HG03432 (cell line): ENCODE results near the gene DSCAML1.
"Not testable (repeated sequence)": the region's sequence is repeated elsewhere in the genome, so short reads cannot be mapped to it uniquely, and the experiment has no call there.

Experiments used
- ATAC-seq: cut with Tn5 transposase; IDR thresholded peaks from one replicate; pipeline ENCODE4 v1.9.1; 2021; ENCODE audit warnings: mild to moderate bottlenecking, moderate library complexity; ENCODE audit not compliant: unreplicated experiment

The DSCAML1 gene

DNA sequence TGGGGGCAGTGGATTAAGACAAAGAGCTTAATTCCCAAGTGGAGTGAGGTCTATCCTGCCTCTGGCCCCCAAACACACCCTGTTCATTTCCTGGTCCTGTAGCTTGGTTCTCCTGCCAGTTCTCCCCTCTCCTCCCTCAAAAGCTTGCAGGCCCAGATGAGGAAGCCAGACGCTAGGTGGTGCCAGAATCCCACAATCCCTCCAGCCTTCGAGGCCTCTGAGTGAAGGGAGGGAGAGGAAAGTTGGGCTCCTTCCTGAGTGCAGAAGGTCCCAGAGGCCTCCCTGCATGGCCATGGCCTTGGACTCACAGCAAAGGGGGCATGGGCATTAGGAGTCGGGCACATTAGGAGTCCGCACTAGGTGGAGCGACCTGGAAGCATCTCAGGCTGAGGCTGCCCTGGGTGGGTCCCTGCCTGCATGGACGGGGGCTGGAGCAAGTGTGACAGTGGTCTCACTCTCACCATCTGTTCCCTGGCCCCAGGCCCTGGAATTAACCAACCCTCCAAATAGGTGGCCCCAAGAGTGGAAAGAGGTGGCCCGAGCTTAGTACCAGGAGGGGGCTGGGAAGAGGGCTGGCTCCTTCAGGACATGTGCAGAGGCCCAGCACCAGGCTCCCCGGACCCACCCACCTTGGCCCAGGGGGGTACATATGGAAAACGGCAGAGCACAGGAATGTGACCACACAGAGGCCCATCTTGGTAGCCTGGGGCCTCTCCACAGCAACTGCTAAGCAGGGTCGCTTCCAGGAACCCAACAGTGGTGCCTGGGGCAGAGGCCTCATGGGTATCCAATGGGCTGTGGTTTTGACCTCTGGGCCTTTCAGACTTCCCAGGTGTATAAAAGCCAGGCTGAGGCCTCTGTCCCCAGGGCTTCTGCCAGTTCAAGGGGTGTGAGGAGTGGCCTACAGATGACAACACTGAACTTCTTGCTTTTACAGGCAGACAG, 22.4 kb upstream of the DSCAML1 start:
- no peak for ATAC-seq

- ATAC-seq, result peak; percentile 18
These were observed 21.2 kb upstream of the DSCAML1 start for GRCh38 chr11:117818041-117818873.

DNA sequence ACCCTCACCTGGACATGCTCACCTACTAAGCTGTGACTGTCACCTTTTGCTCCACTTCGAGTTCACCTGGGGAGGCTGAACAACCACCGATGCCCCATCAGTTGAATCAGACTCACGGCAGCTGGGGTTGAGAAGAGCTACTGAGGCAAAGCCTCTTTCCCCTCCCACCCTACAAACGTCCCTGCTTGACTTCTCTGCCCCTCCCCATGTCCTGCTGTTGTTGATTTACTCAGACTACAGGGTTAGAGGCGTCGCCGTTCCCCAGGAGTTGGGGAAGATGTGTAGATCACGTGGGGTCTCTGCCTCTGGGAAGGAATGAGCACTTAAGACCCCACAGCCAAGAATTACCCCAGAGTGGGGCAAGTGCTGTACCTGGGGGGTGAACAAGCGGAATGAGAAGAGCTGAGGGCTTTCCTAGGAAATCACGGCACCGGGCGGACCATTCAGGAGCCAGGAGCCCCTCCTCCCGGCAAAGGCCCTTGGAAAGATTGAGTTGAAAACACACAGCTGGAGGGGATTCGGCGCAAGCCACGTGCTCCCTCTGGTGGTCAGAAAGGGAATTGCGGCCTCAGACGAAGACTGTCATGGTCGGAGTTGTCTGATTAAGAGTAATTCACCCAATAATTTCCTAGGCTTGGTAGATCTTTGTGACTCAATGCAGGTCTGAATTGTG, 20.5 kb upstream of the DSCAML1 start:
- ATAC-seq, result peak; percentile 26

- no peak for ATAC-seq
These were observed 19.9 kb upstream of the DSCAML1 start for GRCh38 chr11:117816846-117817367.

- no peak for ATAC-seq
These were observed 19.2 kb upstream of the DSCAML1 start for GRCh38 chr11:117816151-117816741.

- peak; percentile 63 for ATAC-seq
These were observed 18.3 kb upstream of the DSCAML1 start for GRCh38 chr11:117815262-117815803.

GRCh38 chr11:117814766-117815261, 17.8 kb upstream of the DSCAML1 start:
- ATAC-seq, result peak; percentile 41

DNA sequence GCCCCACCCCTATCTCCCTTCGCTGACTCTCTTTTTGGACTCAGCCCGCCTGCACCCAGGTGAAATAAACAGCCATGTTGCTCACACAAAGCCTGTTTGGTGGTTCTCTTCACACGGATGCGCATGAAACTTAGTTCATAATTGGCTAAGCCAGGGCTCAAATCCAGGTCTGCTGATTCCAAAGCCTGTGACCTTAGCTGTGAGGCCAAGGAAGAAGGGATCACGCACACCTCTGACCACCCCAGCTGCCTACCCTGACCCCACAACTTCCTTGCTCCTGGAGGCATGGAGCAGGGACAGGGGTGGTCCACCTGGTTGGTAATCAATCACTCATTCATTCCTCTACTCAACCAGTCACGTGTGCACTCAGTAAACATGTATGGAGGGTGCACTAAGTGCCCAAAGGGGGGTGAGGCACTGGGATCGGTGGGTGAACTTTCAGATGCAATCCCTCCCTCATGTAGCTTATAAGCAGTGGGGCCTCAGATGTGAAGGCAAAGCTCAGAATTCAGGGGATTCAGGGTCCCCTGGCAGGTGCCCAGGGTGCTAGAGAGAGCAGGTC, 17.3 kb upstream of the DSCAML1 start:
- ATAC-seq, result peak; percentile 0

DNA sequence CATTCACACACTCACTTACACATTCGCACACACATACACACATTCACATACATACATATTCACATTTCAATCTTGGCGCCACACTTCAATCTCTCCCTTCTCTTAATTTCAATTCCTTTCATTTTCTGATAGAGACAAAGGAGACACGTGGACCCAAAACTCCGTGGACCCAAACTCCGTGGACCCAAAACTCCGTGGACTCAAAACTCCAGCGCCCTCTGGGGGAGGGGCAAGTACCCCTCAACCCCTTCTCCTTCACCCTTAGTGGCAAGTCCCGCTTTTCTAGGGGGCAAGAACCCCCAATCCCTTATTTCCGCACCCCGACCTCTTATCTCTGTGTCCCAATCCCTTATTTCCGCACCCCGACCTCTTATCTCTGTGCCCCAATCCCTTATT, 13.0 kb upstream of the DSCAML1 start:
- ATAC-seq, result not testable (repeated sequence)

DNA sequence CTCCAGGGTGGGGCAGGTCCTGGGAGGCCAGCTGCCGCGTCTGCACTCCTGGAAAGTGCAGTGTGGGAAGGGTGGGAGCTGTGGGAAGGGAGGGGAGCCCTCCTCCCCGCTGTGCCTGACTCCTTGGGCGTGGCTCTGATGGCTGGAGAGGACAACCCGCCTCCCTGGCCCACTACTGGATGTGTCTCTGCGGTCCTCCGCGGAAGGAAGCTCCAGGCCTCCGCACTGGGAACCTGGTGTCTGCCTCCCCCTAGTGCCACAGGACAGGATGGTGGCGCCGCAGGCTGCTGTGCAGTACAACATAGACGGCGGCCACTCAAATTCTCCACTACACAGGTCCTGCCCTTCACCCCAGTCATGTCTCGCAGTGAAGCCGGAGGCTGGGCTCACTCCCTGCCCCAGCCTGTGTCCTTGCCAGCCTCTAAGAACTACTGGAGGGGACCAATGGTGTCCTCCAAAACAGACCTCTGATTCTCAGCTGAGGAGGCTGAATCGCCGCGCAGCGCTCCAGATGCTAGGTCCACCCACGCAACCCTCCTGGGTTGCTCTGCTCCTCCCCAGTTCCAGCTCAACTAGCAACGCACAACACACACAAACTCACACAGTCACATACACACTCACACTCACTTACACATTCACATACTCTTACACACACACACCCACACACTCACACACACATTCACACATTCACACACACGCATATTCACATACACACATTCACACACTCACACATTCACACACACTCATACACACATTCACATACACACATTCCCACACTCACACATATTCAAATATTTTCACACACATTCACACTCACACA, 12.4 kb upstream of the DSCAML1 start:
- ATAC-seq, result peak; percentile 47

DNA sequence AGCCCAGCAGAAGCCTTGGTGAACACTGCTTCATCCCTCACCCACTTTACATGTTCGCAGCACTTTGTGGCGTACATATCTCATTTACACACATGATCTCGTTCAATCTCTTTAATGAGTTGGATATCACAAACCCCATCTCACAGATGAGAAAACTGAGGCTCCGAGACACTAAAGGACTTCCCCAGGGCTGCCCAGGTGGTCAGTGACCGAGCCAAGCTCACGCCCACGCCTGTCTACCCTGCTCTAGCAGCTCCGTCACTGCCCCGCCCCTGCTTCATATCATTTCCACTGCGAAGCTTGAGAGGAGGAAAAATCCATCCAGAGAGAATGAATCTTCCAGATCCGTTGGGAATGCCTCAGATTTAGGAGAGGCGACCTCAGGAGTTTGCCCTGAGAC, 11.8 kb upstream of the DSCAML1 start:
- no peak for ATAC-seq

- no peak for ATAC-seq
These were observed 10.7 kb upstream of the DSCAML1 start for GRCh38 chr11:117807482-117808327.

DNA sequence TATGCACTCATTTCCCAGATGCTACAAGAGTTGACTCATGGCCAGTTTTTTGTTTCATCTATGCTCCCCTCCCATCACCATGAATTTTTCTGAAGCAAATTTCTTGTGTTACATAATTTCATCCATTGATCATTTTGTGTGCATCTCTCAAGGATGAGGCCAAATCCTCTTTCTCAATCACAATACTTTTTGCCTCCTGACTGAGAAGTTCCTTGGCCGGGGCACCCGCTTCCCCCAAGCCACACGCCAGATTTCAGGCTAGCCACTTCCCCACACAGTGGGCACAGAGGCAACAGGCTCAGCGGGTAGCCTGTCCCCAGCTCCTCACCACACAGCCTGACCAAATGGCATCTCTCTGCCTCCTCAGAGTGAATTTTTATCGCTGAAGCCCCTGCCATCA, 9.8 kb upstream of the DSCAML1 start:
- no peak for ATAC-seq

GRCh38 chr11:117805045-117805444, 8.0 kb upstream of the DSCAML1 start:
- ATAC-seq, result no peak

- no peak for ATAC-seq
These were observed 6.9 kb upstream of the DSCAML1 start for GRCh38 chr11:117803896-117804295.

DNA sequence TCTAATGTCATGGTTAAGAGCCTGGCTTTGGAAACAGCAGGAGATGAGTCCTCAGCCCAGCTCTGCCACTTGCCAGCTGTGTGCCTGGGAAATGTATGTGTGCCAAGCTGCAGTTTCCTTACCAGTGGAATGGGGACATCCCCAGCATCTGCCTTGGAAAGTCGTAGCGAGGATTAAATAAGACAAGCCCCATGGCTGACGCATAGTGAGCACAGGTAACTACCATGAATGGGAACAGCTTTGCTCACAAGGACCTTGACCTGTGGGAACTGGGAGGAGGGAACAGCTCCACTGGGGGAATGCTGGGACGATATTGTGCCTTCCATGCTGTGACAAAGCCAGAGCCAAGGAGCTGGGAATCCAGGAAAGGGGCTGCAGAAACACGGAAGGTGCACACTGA, 2.6 kb upstream of the DSCAML1 start:
- no peak for ATAC-seq

DNA sequence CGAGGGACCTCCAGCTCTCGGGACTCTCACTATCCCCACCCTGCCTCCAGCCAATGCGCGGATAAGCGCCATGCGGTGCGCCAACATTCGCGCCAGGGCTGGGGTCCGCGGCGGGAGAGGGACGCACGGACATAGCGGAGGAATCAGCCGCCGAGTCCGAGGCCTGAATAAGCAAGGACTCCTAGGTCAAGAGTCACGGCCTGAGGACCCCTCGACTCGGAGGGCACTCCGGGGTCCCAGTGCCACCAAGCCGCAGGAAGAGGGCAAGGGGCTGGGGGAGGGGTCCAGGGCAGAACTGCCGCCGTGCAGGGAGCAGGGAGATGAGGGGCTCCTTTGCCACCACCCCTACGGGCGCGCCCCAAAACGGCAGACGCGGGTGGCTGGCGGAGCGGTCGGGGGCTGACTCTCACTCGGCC, 552 bp downstream of the DSCAML1 start:
- no peak for ATAC-seq
